CD4-positive, alpha-beta T cell (primary cell): ENCODE measurements around the gene RIPOR2. TPM values are rescaled to one million over a fixed set of nuclear protein-coding genes. Genes with fewer than 3 reads are reported as not detected.

ENCODE experiments used
- ATAC-seq: fragments of 200-7000 bp; cut with Tn5 transposase; one replicate; pipeline ENCODE4 v1.10.0; 2022; ENCODE audit warnings: mild to moderate bottlenecking; ENCODE audit not compliant: poor library complexity
- CTCF ChIA-PET: fragments of 350-600 bp; sonication (Branson Sonifier 250); formaldehyde crosslinking; loops from one replicate; lab custom pipeline; 2021; ENCODE audit warnings: antibody characterized with exemption, inconsistent platforms; lab: Charles Lee
- POLR2A ChIA-PET: fragments of 350-600 bp; sonication (Branson Sonifier 250); formaldehyde crosslinking; loops from one replicate; lab custom pipeline; 2021; ENCODE audit warnings: antibody characterized with exemption, inconsistent platforms; lab: Charles Lee
- DNase-seq, 14 experiments: peaks; one replicate each; pipeline ENCODE4 v3.0.0-alpha.2; 2013 to 2020; ENCODE audit warnings: mixed read lengths in 2 of 14
- H3K27ac ChIP-seq, 2 donors: one replicate each; pipeline versions ENCODE4 v1.5.1 to v1.7.0; 2013; ENCODE audit warnings: low read length in 2 of 2, low read depth in 1 of 2, mild to moderate bottlenecking in 1 of 2
- H3K27me3 ChIP-seq, 2 experiments: 1 replicate in 1 of 2; 2 replicates in 1 of 2; pipeline versions ENCODE4 v1.6.1 to v1.7.0; 2013; ENCODE audit warnings: low read length in 2 of 2, control low read depth in 1 of 2, mild to moderate bottlenecking in 1 of 2, moderate library complexity in 1 of 2; ENCODE audit not compliant: insufficient read depth in 2 of 2, control insufficient read depth in 1 of 2
- H3K36me3 ChIP-seq: one replicate; pipeline ENCODE4 v1.6.1; 2013; ENCODE audit warnings: low read length, control low read depth; ENCODE audit not compliant: insufficient read depth
- H3K4me1 ChIP-seq: one replicate; pipeline ENCODE4 v1.6.1; 2013; ENCODE audit warnings: low read length, control low read depth; ENCODE audit not compliant: insufficient read depth
- H3K4me3 ChIP-seq: one replicate; pipeline ENCODE4 v1.5.1; 2013; ENCODE audit warnings: mild to moderate bottlenecking, low read length, moderate library complexity
- H3K9me3 ChIP-seq, 2 experiments: 1 replicate in 1 of 2; 2 replicates in 1 of 2; pipeline versions ENCODE4 v1.6.1 to v1.7.0; 2013; ENCODE audit warnings: low read length in 2 of 2, mild to moderate bottlenecking in 2 of 2, control low read depth in 1 of 2, moderate library complexity in 1 of 2; ENCODE audit not compliant: control insufficient read depth in 1 of 2, insufficient read depth in 1 of 2
- H3K27ac Mint-ChIP-seq: one replicate; pipeline ENCODE4 v1.8.0; 2020; ENCODE audit warnings: mixed read lengths
- H3K27me3 Mint-ChIP-seq: one replicate; pipeline ENCODE4 v1.8.0; 2021; ENCODE audit warnings: mixed read lengths
- H3K36me3 Mint-ChIP-seq: one replicate; pipeline ENCODE4 v1.8.0; 2021; ENCODE audit warnings: low read depth, mixed read lengths
- H3K4me1 Mint-ChIP-seq: one replicate; pipeline ENCODE4 v1.8.0; 2021; ENCODE audit warnings: low read depth, mixed read lengths
- H3K4me3 Mint-ChIP-seq: one replicate; pipeline ENCODE4 v1.8.0; 2020; ENCODE audit warnings: mild to moderate bottlenecking, mixed read lengths
- H3K9me3 Mint-ChIP-seq: one replicate; pipeline ENCODE4 v1.8.0; 2020; ENCODE audit warnings: mixed read lengths
- CTCF ChIP-seq: fragments of 200-600 bp; IDR thresholded peaks from one replicate; pipeline ENCODE4 v1.8.0; 2022; ENCODE audit warnings: antibody characterized with exemption, mild to moderate bottlenecking
- intact Hi-C, 2 experiments: fragments of 100-400 bp; cut with DNase I in 1 of 2; cut with micrococcal nuclease in 1 of 2; formaldehyde crosslinking; loops; one replicate each; pipeline versions ENCODE4 v1.15.1 to v1.9.0; 2023 to 2025; cut with DNase I, micrococcal nuclease
- total RNA-seq, 174 experiments: library from RNA in 2 of 174; stranded (reverse) in 2 of 174; gene quantifications; one replicate each; pipeline ENCODE4 v1.2.3 and lab custom pipeline; 2021 to 2026

The RIPOR2 gene
- total RNA-seq, 2 experiments from 2014 or later: 123 to 129 TPM

- Mint-ChIP-seq H3K36me3 (peaks cover 97% of the 10 kb centered on the region), H3K27ac (peak overlapping the region; percentile 97), H3K4me3 (peak overlapping the region; percentile 36), H3K4me1 (peaks cover 99% of the 10 kb centered on the region), H3K27me3 (no peaks in the 10 kb centered on the region), H3K9me3 (no peaks in the 10 kb centered on the region)
- DNase-seq (no peak), ATAC-seq (no peak)
- H3K36me3 ChIP-seq: peaks cover 92% of the 10 kb centered on the region
- peak overlapping the region; percentile 31 to 39 for H3K27ac ChIP-seq
- H3K9me3 ChIP-seq: no peaks in the 10 kb centered on the region
- H3K27me3 ChIP-seq: no peaks in the 10 kb centered on the region
- intact Hi-C loops: loop anchor here in 1 of 2 experiments (5.0 kb wide), 1 partner anchor 35 kb away; the partner anchor contains the start of gene RIPOR2
- TF ChIP-seq CTCF: no peak
- peaks cover 70% of the 10 kb centered on the region for H3K4me1 ChIP-seq
- CTCF ChIA-PET: interaction anchor here (1.2 to 4.7 kb wide), 4 partner anchors 14 to 89 kb away, joined by 4 to 20 read pairs (median 8); partner anchors contain the start of gene RIPOR2
- H3K4me3 ChIP-seq: no peak overlapping the region
- POLR2A ChIA-PET: interaction anchor here (0.8 to 2.0 kb wide), 3 partner anchors 31 to 115 kb away, joined by 3 to 13 read pairs (median 3); no protein-coding TSS in a partner anchor
These were observed 33.0 kb downstream of the RIPOR2 start for GRCh38 chr6:24902782-24903181.

GRCh38 chr6:24901698-24902328 lies 33.9 kb downstream of the RIPOR2 start:
- H3K27me3 ChIP-seq: no peaks in the 10 kb centered on the region
- Mint-ChIP-seq H3K4me1 (peaks cover 99% of the 10 kb centered on the region), H3K27ac (peak overlapping the region; percentile 97), H3K9me3 (no peaks in the 10 kb centered on the region), H3K27me3 (no peaks in the 10 kb centered on the region), H3K36me3 (peaks cover 97% of the 10 kb centered on the region), H3K4me3 (peak overlapping the region; percentile 37)
- no peak for ATAC-seq
- intact Hi-C loops: loop anchor here in 1 of 2 experiments (5.0 kb wide), 1 partner anchor 35 kb away; the partner anchor contains the start of gene RIPOR2
- DNase-seq: no peak
- ChIA-PET POLR2A (interaction anchor here (0.6 to 4.1 kb wide), 6 partner anchors 8 to 96 kb away, joined by 3 to 42 read pairs (median 9); partner anchors contain the start of gene RIPOR2), CTCF (interaction anchor here (0.7 to 4.7 kb wide), 6 partner anchors 8 to 90 kb away, joined by 3 to 20 read pairs (median 6); partner anchors contain the start of gene RIPOR2)
- TF ChIP-seq CTCF: no peak
- H3K36me3 ChIP-seq: peaks cover 93% of the 10 kb centered on the region
- H3K9me3 ChIP-seq: no peaks in the 10 kb centered on the region
- H3K27ac ChIP-seq: peak overlapping the region; percentile 47 to 71
- no peak overlapping the region for H3K4me3 ChIP-seq
- H3K4me1 ChIP-seq: peaks cover 74% of the 10 kb centered on the region

GRCh38 chr6:24900917-24901697 lies 34.7 kb downstream of the RIPOR2 start:
- intact Hi-C loops: loop anchor here in 1 of 2 experiments (1.0 to 5.0 kb wide), 2 partner anchors 7 to 36 kb away; partner anchors contain the start of gene RIPOR2
- H3K4me3 Mint-ChIP-seq: peak overlapping the region; percentile 61
- Histone ChIP-seq H3K4me3 (no peak overlapping the region), H3K27ac (peak overlapping the region; percentile 47 to 71), H3K9me3 (no peaks in the 10 kb centered on the region), H3K4me1 (peaks cover 68% of the 10 kb centered on the region), H3K27me3 (no peaks in the 10 kb centered on the region), H3K36me3 (peaks cover 89% of the 10 kb centered on the region)
- H3K36me3 Mint-ChIP-seq: peaks cover 97% of the 10 kb centered on the region
- ATAC-seq (no peak), DNase-seq (no peak)
- no peaks in the 10 kb centered on the region for H3K9me3 Mint-ChIP-seq
- CTCF ChIA-PET: interaction anchor here (0.7 to 3.5 kb wide), 11 partner anchors 8 to 117 kb away, joined by 3 to 28 read pairs (median 4); partner anchors contain the start of gene RIPOR2
- H3K4me1 Mint-ChIP-seq: peaks cover 97% of the 10 kb centered on the region
- no peaks in the 10 kb centered on the region for H3K27me3 Mint-ChIP-seq
- POLR2A ChIA-PET: interaction anchor here (0.6 to 4.3 kb wide), 11 partner anchors 9 to 97 kb away, joined by 3 to 42 read pairs (median 5); partner anchors contain the start of gene RIPOR2
- H3K27ac Mint-ChIP-seq: peak overlapping the region; percentile 97
- TF ChIP-seq CTCF: no peak
